ENCODE measurements around the gene GPATCH3. TPM values are rescaled to one million over a fixed set of nuclear protein-coding genes. Genes with fewer than 3 reads are reported as not detected.

The GPATCH3 gene
- total and polyA plus RNA-seq, 2 of the 8 experiments (the other 6 are each of a cell fraction or from before 2014, with no cell fraction given): 7.9 to 17.4 TPM

GRCh38 chr1:26844424-26845196 lies 55.7 kb downstream of the GPATCH3 start (continued):
- TF ChIP-seq CHD7 (IDR thresholded peaks at IDR 0.05; ENCODE audit: insufficient replicate concordance, low read length): no peak
- TF ChIP-seq BRCA1 (IDR thresholded peaks at IDR 0.05; ENCODE audit: low read depth, low read length): no peak
- no peak for TF ChIP-seq MAFK (IDR thresholded peaks at IDR 0.05; ENCODE audit: low read depth, low read length)
- TF ChIP-seq BACH1 (IDR thresholded peaks at IDR 0.05; ENCODE audit: low read length): no peak
- TF ChIP-seq ZNF274 (IDR thresholded peaks at IDR 0.05; ENCODE audit: borderline replicate concordance, extremely low read depth, low read length): no peak
- TF ChIP-seq SP2 (IDR thresholded peaks at IDR 0.05; ENCODE audit: low read length): no peak
- TF ChIP-seq SIN3A (conservative IDR thresholded peaks at IDR 0.05 in 1 of 2, IDR thresholded peaks at IDR 0.05 in 1 of 2; ENCODE audit: low read depth in 1 of 2, low read length in 2 of 2): no peak

All from H1 (cell line).